Colonic mucosa (tissue), 4 donors: ENCODE data around the gene EPO. TPM values are rescaled to one million over a fixed set of nuclear protein-coding genes. Genes with fewer than 3 reads are reported as not detected.

ENCODE experiments used
- DNase-seq: peaks from one replicate; pipeline ENCODE4 v3.0.0-alpha.2; 2020
- H3K27ac ChIP-seq: fragments of 200-600 bp; one replicate; pipeline ENCODE4 v1.8.0; 2021
- H3K27me3 ChIP-seq: fragments of 200-600 bp; one replicate; pipeline ENCODE4 v1.8.0; 2021
- H3K36me3 ChIP-seq: fragments of 200-600 bp; one replicate; pipeline ENCODE4 v1.8.0; 2021
- H3K4me1 ChIP-seq: fragments of 200-600 bp; one replicate; pipeline ENCODE4 v1.8.0; 2021; ENCODE audit warnings: mild to moderate bottlenecking
- H3K4me3 ChIP-seq: fragments of 200-600 bp; one replicate; pipeline ENCODE4 v1.8.0; 2021
- H3K9ac ChIP-seq, 2 donors: one replicate each; pipeline ENCODE4 v1.7.0; 2013; ENCODE audit warnings: control low read depth in 2 of 2, low read depth in 2 of 2, low read length in 2 of 2
- H3K9me3 ChIP-seq: fragments of 200-600 bp; one replicate; pipeline ENCODE4 v1.8.0; 2021
- CTCF ChIP-seq: fragments of 200-600 bp; IDR thresholded peaks from one replicate; pipeline ENCODE4 v1.8.0; 2022; ENCODE audit warnings: antibody characterized with exemption, mild to moderate bottlenecking
- intact Hi-C: fragments of 100-400 bp; cut with DNase I; formaldehyde crosslinking; loops from one replicate; pipeline ENCODE4 v1.14.1; 2022
- total RNA-seq, 2 donors: library from RNA; stranded (reverse); fragmentation: NEBNext Ultra II Directional in 1 of 2; extraction: Animal tissue kit (Norgen Biotek cat#: 25700) in 1 of 2; gene quantifications; one replicate each; pipeline ENCODE4 v1.2.1, GENCODE V29; 2021
- donor health status: healthy.
- donor health status: DM: no; HTN: no; CAD: no.
- donor health status: DM: no; HTN: no; CAD: no.

The EPO gene
- total RNA-seq, 2 donors from 2014 or later, result not detected

GRCh38 chr7:100763556-100764140, 43.4 kb downstream of the EPO start:
- DNase-seq, result no peak
- no peak overlapping the region for H3K4me3 ChIP-seq
- H3K36me3 ChIP-seq, result no peaks in the 10 kb centered on the region
- no peak for TF ChIP-seq CTCF
- intact Hi-C loops, result no loop called here
- no peaks in the 10 kb centered on the region for H3K27me3 ChIP-seq
- H3K4me1 ChIP-seq, result no peaks in the 10 kb centered on the region
- no peak overlapping the region for H3K27ac ChIP-seq
- H3K9me3 ChIP-seq, result no peaks in the 10 kb centered on the region
- no peak overlapping the region for H3K9ac ChIP-seq

GRCh38 chr7:100764841-100765240, 44.6 kb downstream of the EPO start:
- no peaks in the 10 kb centered on the region for H3K36me3 ChIP-seq
- H3K4me3 ChIP-seq, result no peak overlapping the region
- H3K9me3 ChIP-seq, result no peaks in the 10 kb centered on the region
- H3K9ac ChIP-seq, result no peak overlapping the region
- no peak for TF ChIP-seq CTCF
- H3K27ac ChIP-seq, result no peak overlapping the region
- no peaks in the 10 kb centered on the region for H3K27me3 ChIP-seq
- intact Hi-C loops, result no loop called here
- DNase-seq, result no peak
- H3K4me1 ChIP-seq, result no peaks in the 10 kb centered on the region

DNA sequence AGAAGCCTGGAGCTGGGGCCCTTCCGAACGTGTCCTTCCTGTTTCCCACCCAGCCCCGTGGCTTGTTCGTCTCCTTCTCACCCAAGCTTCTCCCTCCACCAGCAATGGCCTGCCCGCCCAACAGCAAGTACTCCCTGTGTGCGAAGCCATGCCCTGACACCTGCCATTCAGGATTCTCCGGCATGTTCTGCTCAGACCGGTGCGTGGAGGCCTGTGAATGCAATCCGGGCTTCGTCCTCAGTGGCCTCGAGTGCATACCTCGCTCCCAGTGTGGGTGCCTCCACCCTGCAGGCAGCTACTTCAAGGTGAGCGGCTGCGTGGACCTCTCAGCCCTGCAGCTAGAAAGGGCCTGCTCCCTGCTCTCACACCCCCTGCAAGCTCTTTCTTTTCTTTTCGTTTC, 45.0 kb downstream of the EPO start:
- no peak for DNase-seq
- H3K4me3 ChIP-seq, result no peak overlapping the region
- no peak for TF ChIP-seq CTCF

GRCh38 chr7:100768784-100769183, 48.5 kb downstream of the EPO start:
- H3K36me3 ChIP-seq, result no peaks in the 10 kb centered on the region
- H3K4me3 ChIP-seq, result no peak overlapping the region
- H3K9me3 ChIP-seq, result no peaks in the 10 kb centered on the region
- no peak for TF ChIP-seq CTCF
- H3K4me1 ChIP-seq, result no peaks in the 10 kb centered on the region
- intact Hi-C loops, result no loop called here
- H3K9ac ChIP-seq, result no peak overlapping the region
- no peaks in the 10 kb centered on the region for H3K27me3 ChIP-seq
- no peak overlapping the region for H3K27ac ChIP-seq
- no peak for DNase-seq

More for the DNA sequence above, 45.0 kb downstream of the EPO start:
- Histone ChIP-seq H3K27me3 (no peaks in the 10 kb centered on the region), H3K9me3 (no peaks in the 10 kb centered on the region), H3K9ac (no peak overlapping the region), H3K36me3 (no peaks in the 10 kb centered on the region), H3K27ac (no peak overlapping the region), H3K4me1 (no peaks in the 10 kb centered on the region)
- intact Hi-C loops, result no loop called here

Other genes with a start within 250 kb of the EPO start
- gene TSC22D4, start 241.3 kb upstream of the EPO start, total RNA-seq, result 10 to 100 TPM; 56.1 to 56.3 TPM
- under 1 TPM; 0.44 to 0.69 TPM for gene NYAP1, start 236.5 kb upstream of the EPO start, total RNA-seq
- 10 to 100 TPM; 81.3 to 97.4 TPM for gene AGFG2, start 181.3 kb upstream of the EPO start, total RNA-seq
- gene SAP25, start 146.6 kb upstream of the EPO start, total RNA-seq, result 1 to 10 TPM in 1 of 2 donors, under 1 TPM in 1; 0.69 to 5.5 TPM
- 10 to 100 TPM; 59.0 to 65.4 TPM for gene LRCH4, start 134.3 kb upstream of the EPO start, total RNA-seq
- 1 to 10 TPM in 1 of 2 donors, under 1 TPM in 1; 0.21 to 1.8 TPM for gene FBXO24, start 134.1 kb upstream of the EPO start, total RNA-seq
- gene PCOLCE, start 118.1 kb upstream of the EPO start, total RNA-seq, result 10 to 100 TPM; 14.7 to 23.1 TPM
- gene MOSPD3, start 107.9 kb upstream of the EPO start, total RNA-seq, result 10 to 100 TPM; 15.1 to 16.9 TPM
- 1 to 10 TPM; 1.8 to 2.3 TPM for gene TFR2, start 78.9 kb upstream of the EPO start, total RNA-seq
- gene ACTL6B, start 64.0 kb upstream of the EPO start, total RNA-seq, result under 1 TPM in 1 of 2 donors, not detected in 1; 0.29 TPM
- 100 to 1,000 TPM; 292 to 312 TPM for gene GNB2, start 46.7 kb upstream of the EPO start, total RNA-seq
- gene GIGYF1, start 26.2 kb upstream of the EPO start, total RNA-seq, result 10 to 100 TPM; 20.9 to 33.4 TPM
- gene POP7, start 14.3 kb upstream of the EPO start, total RNA-seq, result 10 to 100 TPM; 28.8 to 43.4 TPM
- not detected for gene ZAN, start 13.1 kb downstream of the EPO start, total RNA-seq
- gene EPHB4, start 107.1 kb downstream of the EPO start, total RNA-seq, result 10 to 100 TPM; 43.1 to 75.9 TPM
- 10 to 100 TPM; 24.1 to 35.9 TPM for gene SLC12A9, start 132.2 kb downstream of the EPO start, total RNA-seq
- 10 to 100 TPM; 34.8 to 40.2 TPM for gene TRIP6, start 146.9 kb downstream of the EPO start, total RNA-seq
- 100 to 1,000 TPM; 114 to 204 TPM for gene SRRT, start 154.6 kb downstream of the EPO start, total RNA-seq
- 1 to 10 TPM; 2.1 to 4.4 TPM for gene UFSP1, start 169.2 kb downstream of the EPO start, total RNA-seq
- gene ACHE, start 175.4 kb downstream of the EPO start, total RNA-seq, result 10 to 100 TPM in 1 of 2 donors, 1 to 10 TPM in 1; 5.3 to 11.7 TPM
- 100 to 1,000 TPM; 137 to 149 TPM for gene MUC3A, start 229.1 kb downstream of the EPO start, total RNA-seq
- 100 to 1,000 TPM; 331 to 542 TPM for gene MUC12, start 249.1 kb downstream of the EPO start, total RNA-seq